Sciatic nerve (tissue), 2 donors: ENCODE results near the gene CLDN9. TPM values are rescaled to one million over a fixed set of nuclear protein-coding genes. Genes with fewer than 3 reads are reported as not detected.

ENCODE experiments used
- ATAC-seq: fragments of 200-7000 bp; cut with Tn5 transposase; one replicate; pipeline ENCODE4 v1.9.1; 2020; ENCODE audit warnings: mild to moderate bottlenecking, moderate library complexity
- DNase-seq: peaks from one replicate; pipeline ENCODE4 v3.0.0-alpha.2; 2020; ENCODE audit warnings: low spot score
- intact Hi-C: fragments of 100-400 bp; cut with DNase I; formaldehyde crosslinking; loops from one replicate; pipeline ENCODE4 v1.14.2; 2022
- total RNA-seq: library from RNA; stranded (reverse); fragmentation: NEBNext Ultra II Directional; extraction: Animal tissue kit (Norgen Biotek cat#: 25700); gene quantifications from one replicate; pipeline ENCODE4 v1.2.1, GENCODE V29; 2021
- donor health status: DM: no; HTN: no; CAD: no.
- donor health status: DM: no; HTN: no; CAD: no.

The CLDN9 gene
- total RNA-seq, 1 donor from 2014 or later = 0.53 TPM

DNA sequence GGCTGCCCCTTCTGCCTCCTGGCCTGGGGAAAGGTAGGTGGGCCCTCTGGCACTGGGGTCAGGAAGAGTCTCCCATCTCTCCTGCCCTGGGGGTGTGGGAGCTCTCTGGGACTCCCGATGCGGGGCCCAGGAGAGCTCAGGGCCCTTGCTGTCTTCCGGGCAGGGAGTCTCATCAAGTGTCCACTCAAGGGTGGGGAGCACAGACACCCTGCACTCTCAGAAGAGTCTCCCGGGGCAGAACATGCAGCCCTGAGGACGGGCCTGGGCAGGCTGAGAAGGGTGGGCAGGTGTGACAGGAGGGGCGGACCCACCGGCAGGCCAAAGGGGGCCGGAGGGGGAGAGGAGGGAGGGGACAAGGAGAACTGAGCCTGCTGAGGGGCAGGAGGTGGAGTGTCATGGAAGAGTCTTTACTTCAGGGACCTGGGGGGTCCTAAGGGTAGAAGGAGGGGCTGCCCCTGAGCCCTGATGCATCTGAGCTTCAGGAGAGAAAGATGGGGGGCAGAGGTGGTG, 24.1 kb upstream of the CLDN9 start:
- DNase-seq (no peak), ATAC-seq (no peak)
- intact Hi-C loops = no loop called here

DNA sequence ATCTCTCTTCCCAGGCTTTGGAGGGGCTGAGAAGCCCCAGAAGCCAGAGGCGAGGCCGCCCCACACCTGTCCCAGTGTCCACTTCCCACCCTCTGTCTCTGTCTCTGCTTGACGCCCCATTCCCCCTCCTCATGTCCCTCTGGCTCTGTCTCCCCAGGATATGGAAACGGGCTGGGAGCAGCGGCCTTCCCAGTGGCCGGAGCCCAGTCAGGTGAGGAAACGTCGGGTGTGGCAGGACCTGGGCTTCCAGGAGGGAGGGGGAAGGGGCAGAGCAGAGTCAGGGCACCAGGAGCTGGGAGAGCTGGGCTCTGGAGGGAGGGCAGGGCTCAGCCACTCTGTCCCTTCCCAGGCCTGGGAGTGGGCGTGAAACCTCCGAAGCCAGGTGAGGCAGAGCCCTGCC, 21.8 kb upstream of the CLDN9 start:
- no peak for DNase-seq
- no peak for ATAC-seq
- intact Hi-C loops = no loop called here

- DNase-seq (no peak), ATAC-seq (peak; percentile 15)
- intact Hi-C loops = no loop called here
Measured at GRCh38 chr16:2991566-2992261, 21.0 kb upstream of the CLDN9 start.

GRCh38 chr16:2992383-2993081, 20.2 kb upstream of the CLDN9 start:
- no peak for ATAC-seq
- intact Hi-C loops = no loop called here
- DNase-seq = no peak

GRCh38 chr16:2996298-2996697, 16.4 kb upstream of the CLDN9 start:
- intact Hi-C loops = no loop called here
- no peak for ATAC-seq
- DNase-seq = no peak

DNA sequence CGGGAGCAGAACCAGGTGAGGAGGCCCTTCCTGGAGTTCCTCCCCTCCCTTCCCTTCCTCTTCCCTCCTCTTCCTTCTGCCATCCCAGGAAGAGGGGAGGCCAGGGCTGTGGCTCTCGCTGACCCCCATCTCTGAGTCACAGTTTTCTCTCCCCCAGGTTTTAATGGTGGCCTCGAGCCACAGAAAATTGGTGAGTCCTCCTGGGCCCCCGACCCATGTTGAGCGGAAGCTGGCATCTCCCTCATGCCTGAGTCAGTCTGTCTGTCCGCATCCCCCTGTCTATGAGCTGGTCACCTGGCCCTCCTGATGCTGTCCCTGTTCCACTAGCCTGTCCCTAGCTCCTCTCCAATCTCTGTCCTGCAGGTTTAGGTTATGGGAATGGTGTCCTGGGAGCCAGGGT, 12.8 kb upstream of the CLDN9 start:
- intact Hi-C loops = no loop called here
- no peak for DNase-seq
- no peak for ATAC-seq

DNA sequence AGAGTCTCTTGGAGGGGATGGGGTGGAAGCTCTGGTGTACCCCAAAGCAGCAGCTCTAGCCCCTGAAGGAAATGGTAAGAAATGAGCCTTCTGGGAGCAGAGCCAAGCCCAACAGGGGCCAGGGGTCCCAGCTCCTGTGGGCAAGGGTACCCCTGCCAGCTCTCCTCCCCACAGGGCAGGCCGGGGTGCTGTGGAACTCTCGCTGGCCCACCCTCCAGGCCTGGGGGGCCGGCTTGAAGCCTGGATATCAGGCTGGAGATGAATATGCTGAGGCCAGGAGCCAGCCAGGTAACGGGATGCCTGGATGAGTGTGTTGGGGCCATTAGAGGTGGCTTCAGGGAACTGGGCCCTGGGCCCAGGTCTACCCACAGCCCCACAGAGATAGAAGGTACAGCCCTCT, 12.2 kb upstream of the CLDN9 start:
- DNase-seq (no peak), ATAC-seq (no peak)
- intact Hi-C loops = no loop called here

DNA sequence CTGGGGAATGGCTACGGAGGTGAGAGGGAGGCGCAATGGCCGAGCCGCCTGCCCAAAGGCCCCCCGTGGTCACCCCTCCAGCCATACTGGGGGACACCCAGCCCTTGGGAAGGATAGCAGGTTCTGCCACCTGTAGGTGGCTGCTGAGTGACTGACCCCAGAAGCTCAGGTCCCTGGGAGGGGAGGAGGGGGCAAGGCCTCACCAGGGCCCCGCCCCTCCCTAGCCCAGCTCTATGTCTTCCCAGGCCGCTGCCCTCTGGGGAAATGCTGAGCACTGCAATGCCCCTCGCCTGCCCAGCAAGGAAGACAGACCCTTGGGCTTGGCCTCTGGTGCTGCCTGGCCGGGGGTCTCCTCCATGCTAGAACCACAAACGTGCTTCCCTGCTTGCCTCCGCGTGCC, 11.4 kb upstream of the CLDN9 start:
- ATAC-seq (no peak), DNase-seq (no peak)
- intact Hi-C loops = no loop called here

DNA sequence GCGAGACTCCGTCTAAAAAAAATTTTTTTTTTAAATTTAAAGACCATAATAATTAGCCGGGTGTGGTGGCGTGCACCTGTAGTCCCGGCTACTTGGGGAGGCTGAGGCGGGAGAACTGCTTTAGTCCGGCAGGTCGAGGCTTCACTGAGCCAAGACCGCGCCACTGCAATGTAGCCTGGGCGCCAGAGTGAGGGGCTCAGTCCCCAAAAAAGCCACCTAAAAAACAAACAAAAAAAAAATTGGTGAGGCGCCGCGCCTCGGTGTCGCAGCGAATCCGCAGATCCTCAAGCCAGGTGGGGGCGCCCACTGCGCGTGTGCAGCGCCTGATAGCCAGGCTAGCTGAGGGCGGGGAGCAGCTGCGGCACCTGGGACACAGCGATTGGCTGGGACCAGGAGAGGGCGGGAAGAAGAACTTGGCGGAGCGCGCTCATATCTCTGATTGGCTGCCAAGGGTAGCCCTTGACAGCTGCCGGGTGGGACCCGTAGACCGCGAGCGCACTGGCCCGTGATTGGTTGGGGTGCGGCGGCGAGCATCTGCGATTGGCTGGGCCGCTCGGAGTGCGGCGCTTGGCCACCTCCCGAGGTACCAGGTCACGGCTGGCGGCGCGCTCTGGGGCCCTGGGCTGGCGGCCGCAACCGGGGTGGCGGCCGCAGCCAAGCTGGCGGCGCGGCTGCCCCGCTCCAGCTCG, 9.0 kb upstream of the CLDN9 start:
- intact Hi-C loops = no loop called here
- DNase-seq (peak; percentile 95), ATAC-seq (peak; percentile 98)

DNA sequence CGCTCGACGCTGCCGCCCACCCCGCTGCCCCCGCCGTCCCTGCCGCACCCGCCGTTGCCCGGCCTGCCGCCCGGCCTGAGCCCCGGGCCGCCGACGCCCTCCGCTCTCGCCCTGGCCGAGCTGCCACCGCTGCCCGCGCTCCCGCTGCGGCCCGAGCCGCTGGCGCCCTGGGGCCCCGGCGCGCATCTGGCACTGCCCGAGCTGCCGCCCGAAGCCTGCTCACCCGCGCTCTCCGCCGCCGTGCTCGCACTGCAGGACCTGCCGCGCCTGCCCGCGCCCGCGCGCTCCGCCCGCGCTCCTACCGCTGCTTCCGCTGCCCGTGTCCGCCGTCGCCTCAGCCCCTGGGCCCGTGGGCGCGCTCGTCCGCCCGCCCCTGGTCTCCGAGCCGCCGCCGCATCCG, 8.4 kb upstream of the CLDN9 start:
- intact Hi-C loops = no loop called here
- ATAC-seq = no peak
- no peak for DNase-seq

DNA sequence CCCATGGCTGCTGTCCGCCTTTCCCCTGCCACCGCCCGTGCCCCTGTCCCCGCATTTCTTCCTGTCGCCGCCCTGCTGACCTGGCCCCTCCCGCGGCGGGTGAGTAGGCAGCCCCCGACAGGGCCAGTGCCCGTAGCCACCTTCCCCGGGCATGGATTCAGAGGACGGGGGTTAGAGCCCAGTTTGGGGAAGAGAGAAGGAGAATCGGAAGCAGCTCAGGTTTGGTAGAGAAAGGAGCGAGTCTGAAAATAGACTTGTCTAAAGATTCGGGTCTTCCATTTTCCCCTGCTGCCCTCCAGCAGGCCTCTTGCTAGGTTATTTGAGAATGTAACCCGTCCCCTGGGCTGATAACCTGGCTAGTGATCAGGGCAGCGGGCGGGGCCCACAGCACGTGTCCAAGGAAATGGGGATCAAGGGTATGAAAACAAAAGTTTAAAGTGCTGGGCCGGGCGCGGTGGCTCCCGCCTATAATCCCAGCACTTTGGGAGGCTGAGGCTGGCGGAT, 7.9 kb upstream of the CLDN9 start:
- ATAC-seq = no peak
- intact Hi-C loops = no loop called here
- DNase-seq = no peak

- intact Hi-C loops = no loop called here
- no peak for ATAC-seq
- no peak for DNase-seq
Measured at GRCh38 chr16:3007059-3007956, 5.4 kb upstream of the CLDN9 start.

DNA sequence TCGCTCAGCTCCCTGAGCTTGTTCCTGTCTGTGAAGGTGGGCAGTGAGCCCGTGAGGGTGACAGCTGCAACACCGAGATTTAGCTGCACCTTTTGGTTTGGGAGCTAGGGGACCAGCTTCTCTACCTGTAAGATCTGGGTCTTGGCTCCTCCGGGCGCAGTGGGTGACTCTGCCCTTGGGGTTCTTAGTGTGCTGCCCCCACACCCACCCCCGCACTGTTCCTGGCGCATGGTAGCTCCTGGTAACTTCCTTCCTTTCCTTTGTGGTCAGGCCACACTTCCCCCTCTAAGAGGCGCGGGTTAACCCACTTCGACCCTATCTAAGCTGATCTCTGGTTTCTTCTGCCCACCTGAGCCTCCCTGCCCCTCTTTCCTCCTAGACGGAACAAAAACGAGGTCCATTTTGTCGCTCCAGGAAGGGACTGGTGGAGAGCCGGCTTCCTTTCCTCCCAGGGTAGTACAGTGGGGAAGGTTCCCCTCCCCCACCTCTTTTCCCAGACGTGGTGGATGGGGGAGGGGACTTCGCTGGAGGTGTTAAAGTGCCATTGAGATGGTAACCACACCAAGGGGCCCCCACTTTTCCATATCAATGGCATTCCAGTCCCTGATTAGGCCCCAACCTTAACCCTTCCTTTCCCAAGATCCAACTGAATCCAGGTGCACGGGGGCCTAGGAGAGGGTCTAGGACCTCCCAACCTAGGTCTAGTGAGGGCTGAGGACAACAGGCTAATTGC, 4.6 kb upstream of the CLDN9 start:
- DNase-seq (no peak), ATAC-seq (no peak)
- intact Hi-C loops = no loop called here

GRCh38 chr16:3008690-3009037, 4.1 kb upstream of the CLDN9 start:
- no peak for ATAC-seq
- DNase-seq = no peak
- intact Hi-C loops = no loop called here

GRCh38 chr16:3009568-3010390, 2.9 kb upstream of the CLDN9 start:
- intact Hi-C loops = no loop called here
- DNase-seq = no peak
- ATAC-seq = no peak

- DNase-seq (no peak), ATAC-seq (no peak)
- intact Hi-C loops = no loop called here
Measured at GRCh38 chr16:3010510-3010909, 2.2 kb upstream of the CLDN9 start.

DNA sequence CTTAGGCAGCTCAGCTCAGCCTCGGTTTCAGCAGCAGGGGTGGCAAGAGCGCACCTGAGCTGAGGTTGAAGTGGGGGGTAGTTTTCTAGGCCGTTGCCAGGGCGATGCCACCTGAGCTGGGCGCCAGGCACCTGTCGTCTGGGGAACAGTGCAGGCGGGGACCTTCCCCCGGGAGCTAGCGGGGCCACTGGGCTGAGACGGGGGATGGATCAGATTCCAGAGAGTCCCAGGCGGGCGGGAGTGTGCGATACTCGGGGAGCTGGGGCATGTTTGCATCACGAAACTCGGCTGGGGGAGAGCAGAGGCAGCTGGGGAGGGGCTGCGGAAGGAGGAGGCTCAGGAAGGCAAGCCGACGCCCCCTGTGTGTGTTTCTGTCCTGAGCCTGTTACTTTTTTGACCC, 477 bp upstream of the CLDN9 start:
- ATAC-seq = no peak
- intact Hi-C loops = no loop called here
- no peak for DNase-seq

DNA sequence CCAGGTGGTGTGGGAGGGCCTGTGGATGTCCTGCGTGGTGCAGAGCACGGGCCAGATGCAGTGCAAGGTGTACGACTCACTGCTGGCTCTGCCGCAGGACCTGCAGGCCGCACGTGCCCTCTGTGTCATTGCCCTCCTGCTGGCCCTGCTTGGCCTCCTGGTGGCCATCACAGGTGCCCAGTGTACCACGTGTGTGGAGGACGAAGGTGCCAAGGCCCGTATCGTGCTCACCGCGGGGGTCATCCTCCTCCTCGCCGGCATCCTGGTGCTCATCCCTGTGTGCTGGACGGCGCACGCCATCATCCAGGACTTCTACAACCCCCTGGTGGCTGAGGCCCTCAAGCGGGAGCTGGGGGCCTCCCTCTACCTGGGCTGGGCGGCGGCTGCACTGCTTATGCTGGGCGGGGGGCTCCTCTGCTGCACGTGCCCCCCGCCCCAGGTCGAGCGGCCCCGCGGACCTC, 798 bp downstream of the CLDN9 start:
- intact Hi-C loops = no loop called here
- no peak for ATAC-seq
- no peak for DNase-seq
